GM12878 (cell line): Measurements from ENCODE around the gene IMMT. TPM values are rescaled to one million over a fixed set of nuclear protein-coding genes. Genes with fewer than 3 reads are reported as not detected.

Source experiments
- CBX5 ChIP-seq: sonication (generic); IDR thresholded peaks from 2 replicates; pipeline ENCODE4 v1.6.1; 2016; ENCODE audit warnings: low read depth, moderate library complexity, mild to moderate bottlenecking, inconsistent platforms
- DPF2 ChIP-seq: fragments of 450-650 bp; IDR thresholded peaks from 2 replicates; pipeline ENCODE4 v1.6.1; 2017; ENCODE audit warnings: mild to moderate bottlenecking
- ESRRA ChIP-seq: IDR thresholded peaks from 2 replicates; pipeline ENCODE4 v1.6.1; 2012; ENCODE audit warnings: mild to moderate bottlenecking, low read length, improper control_type of control experiment
- FOS ChIP-seq: IDR thresholded peaks from 3 replicates; pipeline ENCODE4 v1.6.1; 2011; ENCODE audit warnings: borderline replicate concordance; ENCODE audit not compliant: insufficient read length; ENCODE audit errors: extremely low read depth
- HDAC6 ChIP-seq: fragments of 200-600 bp; sonication (generic); IDR thresholded peaks from one replicate; pipeline ENCODE4 v1.8.0; 2017; ENCODE audit warnings: antibody characterized with exemption; ENCODE audit not compliant: unreplicated experiment
- JUNB ChIP-seq: IDR thresholded peaks from 2 replicates; pipeline ENCODE4 v1.6.1; 2016; ENCODE audit warnings: antibody characterized with exemption, mild to moderate bottlenecking
- MTA3 ChIP-seq: IDR thresholded peaks from 2 replicates; pipeline ENCODE4 v1.6.1; 2012; ENCODE audit warnings: low read length, inconsistent platforms, borderline replicate concordance
- POLR2A ChIP-seq: IDR thresholded peaks from 2 replicates; pipeline ENCODE4 v1.6.1; 2011; ENCODE audit warnings: low read depth, mild to moderate bottlenecking, low read length
- POLR2AphosphoS2 ChIP-seq: IDR thresholded peaks from 2 replicates; pipeline ENCODE4 v1.6.1; 2011; ENCODE audit warnings: low read depth, mild to moderate bottlenecking, low read length, improper control_type of control experiment, moderate library complexity
- RELA ChIP-seq: fragments of 450-650 bp; IDR thresholded peaks from 2 replicates; pipeline ENCODE4 v1.8.0; 2014; ENCODE audit warnings: borderline replicate concordance; ENCODE audit not compliant: partially characterized antibody
- SMC3 ChIP-seq: IDR thresholded peaks from 2 replicates; pipeline ENCODE4 v1.6.1; 2011; ENCODE audit warnings: low read length, improper control_type of control experiment, borderline replicate concordance
- SRF ChIP-seq, 2 experiments: IDR thresholded peaks; 2 replicates each; pipeline ENCODE4 v1.6.1; 2011; ENCODE audit warnings: low read depth in 2 of 2, low read length in 2 of 2, mild to moderate bottlenecking in 1 of 2, moderate library complexity in 1 of 2
- SUZ12 ChIP-seq: fragments of 200-600 bp; sonication (generic); IDR thresholded peaks from one replicate; pipeline ENCODE4 v1.6.1; 2018; ENCODE audit warnings: antibody characterized with exemption, mild to moderate bottlenecking; ENCODE audit not compliant: unreplicated experiment
- TAF1 ChIP-seq: IDR thresholded peaks from 2 replicates; pipeline ENCODE4 v1.6.1; 2011; ENCODE audit warnings: mild to moderate bottlenecking, low read depth, low read length, borderline replicate concordance
- TBL1XR1 ChIP-seq: IDR thresholded peaks from 2 replicates; pipeline ENCODE4 v1.6.1; 2012; ENCODE audit warnings: low read depth, low read length, improper control_type of control experiment
- TCF3 ChIP-seq: IDR thresholded peaks from 2 replicates; pipeline ENCODE4 v1.6.1; 2012; ENCODE audit warnings: low read depth, mild to moderate bottlenecking, low read length, borderline replicate concordance; ENCODE audit not compliant: insufficient read depth
- YY1 ChIP-seq: IDR thresholded peaks from 2 replicates; pipeline ENCODE4 v1.6.1; 2011; ENCODE audit warnings: low read depth, mild to moderate bottlenecking, low read length
- ZNF384 ChIP-seq: IDR thresholded peaks from 2 replicates; pipeline ENCODE4 v1.6.1; 2012; ENCODE audit warnings: low read depth, mild to moderate bottlenecking, low read length, improper control_type of control experiment, borderline replicate concordance
- polyA plus RNA-seq, 11 experiments: library from polyadenylated mRNA; depleted of rRNA in 4 of 11; unstranded in 6 of 11; stranded (reverse) in 5 of 11; fragments of >200 nt; fragmentation: Nextera tagmentation in 4 of 11; fragmentation: Illumina TruSeq in 1 of 11; extraction: Ambion mirVana in 4 of 11; extraction: Trizol in 1 of 11; gene quantifications; 1 replicate in 1 of 11; 2 replicates in 10 of 11; pipeline versions ENCODE4 v1.2.1 to v1.2.3, GENCODE V29; 2011 to 2016; ENCODE audit warnings: inconsistent platforms in 2 of 11, missing spikeins in 2 of 11, low read depth in 1 of 11
- total RNA-seq, 4 experiments: library from RNA; depleted of rRNA in 3 of 4; stranded (reverse); fragments of >200 nt in 3 of 4; fragmentation: Illumina TruSeq in 1 of 4; extraction: Trizol in 1 of 4; gene quantifications; 2 replicates each; pipeline versions ENCODE4 v1.2.1 to v1.2.3, GENCODE V29; 2013 to 2021
- TF ChIP-seq, protein P1 (sequence below): fragments of 450-650 bp; formaldehyde crosslinking; IDR thresholded peaks from 2 replicates; pipeline ENCODE4 v1.4.0; 2022; ENCODE audit warnings: mild to moderate bottlenecking, moderate library complexity
- TF ChIP-seq, protein P2 (sequence below): fragments of 450-650 bp; IDR thresholded peaks from 2 replicates; pipeline ENCODE4 v1.6.1; 2017; ENCODE audit warnings: low read depth, mild to moderate bottlenecking, moderate library complexity
- TF ChIP-seq, protein P3 (sequence below): IDR thresholded peaks from 2 replicates; pipeline ENCODE4 v1.6.1; 2011; ENCODE audit warnings: borderline replicate concordance, low read depth, mild to moderate bottlenecking, moderate library complexity, low read length; ENCODE audit not compliant: insufficient read depth, poor library complexity, severe bottlenecking
- TF ChIP-seq, protein P4 (sequence below): fragments of 450-650 bp; conservative IDR thresholded peaks from 2 replicates; pipeline ENCODE4 v1.6.1; 2017; ENCODE audit warnings: mild to moderate bottlenecking, moderate library complexity

IMMT gene
- total and polyA plus RNA-seq, 10 of the 15 experiments (the other 5 are each of a cell fraction or from before 2014, with no cell fraction given) = 78.4 to 149 (median 98.7) TPM

DNA sequence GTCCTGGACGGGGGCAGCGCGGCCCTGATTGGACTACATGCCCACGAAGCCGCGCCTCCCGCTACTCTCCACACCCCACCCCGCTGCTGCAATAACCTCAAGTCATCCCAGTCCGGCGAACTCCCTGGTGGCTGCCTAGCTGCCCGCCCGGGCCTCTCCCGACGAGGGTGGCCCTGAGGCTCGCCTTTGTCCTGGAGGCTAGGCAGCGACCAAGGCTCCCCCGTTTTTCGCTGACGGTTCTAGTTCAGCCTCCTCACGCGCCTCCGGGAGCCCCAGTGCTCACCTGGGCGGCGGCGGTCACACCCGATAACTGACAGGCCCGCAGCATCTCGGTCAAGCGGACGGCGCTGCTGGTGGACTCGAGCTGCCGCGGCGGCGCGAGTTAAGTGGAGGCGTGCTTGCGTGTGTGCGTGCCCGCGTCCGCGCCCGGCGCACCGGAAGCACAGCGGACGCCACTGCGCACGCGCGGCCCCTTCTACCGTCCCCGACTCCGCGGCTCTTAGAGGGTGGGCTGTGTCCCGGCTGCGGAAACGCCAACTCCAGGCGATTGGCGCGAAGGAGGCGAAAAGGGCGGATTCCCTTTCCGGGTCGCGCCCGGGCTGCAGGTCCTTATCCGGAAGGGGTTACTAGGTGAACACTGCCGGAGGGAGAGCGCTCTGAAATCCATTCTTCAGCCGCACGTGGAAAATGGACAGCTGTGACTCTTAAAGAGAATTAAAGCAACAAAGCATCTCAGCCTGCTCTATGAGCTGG is at the start of gene IMMT (continued):
- no peak for TF ChIP-seq MTA3
- TF ChIP-seq, protein P1, sequence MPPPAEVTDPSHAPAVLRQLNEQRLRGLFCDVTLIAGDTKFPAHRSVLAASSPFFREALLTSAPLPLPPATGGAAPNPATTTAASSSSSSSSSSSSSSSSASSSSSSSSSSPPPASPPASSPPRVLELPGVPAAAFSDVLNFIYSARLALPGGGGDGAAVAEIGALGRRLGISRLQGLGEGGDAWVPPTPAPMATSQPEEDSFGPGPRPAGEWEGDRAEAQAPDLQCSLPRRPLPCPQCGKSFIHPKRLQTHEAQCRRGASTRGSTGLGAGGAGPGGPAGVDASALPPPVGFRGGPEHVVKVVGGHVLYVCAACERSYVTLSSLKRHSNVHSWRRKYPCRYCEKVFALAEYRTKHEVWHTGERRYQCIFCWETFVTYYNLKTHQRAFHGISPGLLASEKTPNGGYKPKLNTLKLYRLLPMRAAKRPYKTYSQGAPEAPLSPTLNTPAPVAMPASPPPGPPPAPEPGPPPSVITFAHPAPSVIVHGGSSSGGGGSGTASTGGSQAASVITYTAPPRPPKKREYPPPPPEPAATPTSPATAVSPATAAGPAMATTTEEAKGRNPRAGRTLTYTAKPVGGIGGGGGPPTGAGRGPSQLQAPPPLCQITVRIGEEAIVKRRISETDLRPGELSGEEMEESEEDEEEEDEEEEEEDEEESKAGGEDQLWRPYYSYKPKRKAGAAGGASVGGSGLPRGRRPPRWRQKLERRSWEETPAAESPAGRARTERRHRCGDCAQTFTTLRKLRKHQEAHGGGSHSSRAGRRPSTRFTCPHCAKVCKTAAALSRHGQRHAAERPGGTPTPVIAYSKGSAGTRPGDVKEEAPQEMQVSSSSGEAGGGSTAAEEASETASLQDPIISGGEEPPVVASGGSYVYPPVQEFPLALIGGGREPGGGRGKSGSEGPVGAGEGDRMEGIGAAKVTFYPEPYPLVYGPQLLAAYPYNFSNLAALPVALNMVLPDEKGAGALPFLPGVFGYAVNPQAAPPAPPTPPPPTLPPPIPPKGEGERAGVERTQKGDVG (CRISPR knock-in tag) = no peak
- no peak for TF ChIP-seq SUZ12
- TF ChIP-seq ZNF384 = no peak
- peak; percentile 86; the same call in 1 of the 2 replicates for TF ChIP-seq POLR2AphosphoS2
- TF ChIP-seq, protein P2, sequence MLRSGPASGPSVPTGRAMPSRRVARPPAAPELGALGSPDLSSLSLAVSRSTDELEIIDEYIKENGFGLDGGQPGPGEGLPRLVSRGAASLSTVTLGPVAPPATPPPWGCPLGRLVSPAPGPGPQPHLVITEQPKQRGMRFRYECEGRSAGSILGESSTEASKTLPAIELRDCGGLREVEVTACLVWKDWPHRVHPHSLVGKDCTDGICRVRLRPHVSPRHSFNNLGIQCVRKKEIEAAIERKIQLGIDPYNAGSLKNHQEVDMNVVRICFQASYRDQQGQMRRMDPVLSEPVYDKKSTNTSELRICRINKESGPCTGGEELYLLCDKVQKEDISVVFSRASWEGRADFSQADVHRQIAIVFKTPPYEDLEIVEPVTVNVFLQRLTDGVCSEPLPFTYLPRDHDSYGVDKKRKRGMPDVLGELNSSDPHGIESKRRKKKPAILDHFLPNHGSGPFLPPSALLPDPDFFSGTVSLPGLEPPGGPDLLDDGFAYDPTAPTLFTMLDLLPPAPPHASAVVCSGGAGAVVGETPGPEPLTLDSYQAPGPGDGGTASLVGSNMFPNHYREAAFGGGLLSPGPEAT = peak; percentile 64; the same call in 1 of the 2 replicates
- TF ChIP-seq TAF1 = peak; percentile 61; the same call in 1 of the 2 replicates
- TF ChIP-seq TBL1XR1 = no peak
- no peak for TF ChIP-seq SRF (IDR thresholded peaks at IDR 0.05; ENCODE audit: low read depth in 2 of 2, low read length in 2 of 2)
- TF ChIP-seq JUNB = no peak
- TF ChIP-seq YY1 = peak; percentile 27; the same call in 1 of the 2 replicates
- TF ChIP-seq POLR2A = peak; percentile 93
- TF ChIP-seq RELA = no peak
- TF ChIP-seq HDAC6 = no peak
- TF ChIP-seq DPF2 = peak; percentile 92
- TF ChIP-seq, protein P3, sequence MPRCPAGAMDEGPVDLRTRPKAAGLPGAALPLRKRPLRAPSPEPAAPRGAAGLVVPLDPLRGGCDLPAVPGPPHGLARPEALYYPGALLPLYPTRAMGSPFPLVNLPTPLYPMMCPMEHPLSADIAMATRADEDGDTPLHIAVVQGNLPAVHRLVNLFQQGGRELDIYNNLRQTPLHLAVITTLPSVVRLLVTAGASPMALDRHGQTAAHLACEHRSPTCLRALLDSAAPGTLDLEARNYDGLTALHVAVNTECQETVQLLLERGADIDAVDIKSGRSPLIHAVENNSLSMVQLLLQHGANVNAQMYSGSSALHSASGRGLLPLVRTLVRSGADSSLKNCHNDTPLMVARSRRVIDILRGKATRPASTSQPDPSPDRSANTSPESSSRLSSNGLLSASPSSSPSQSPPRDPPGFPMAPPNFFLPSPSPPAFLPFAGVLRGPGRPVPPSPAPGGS = no peak
- TF ChIP-seq SMC3 = no peak
- TF ChIP-seq CBX5 = 0 out of 2 replicates have a peak, but pooled peaks have one; percentile 24
- TF ChIP-seq TCF3 = 0 out of 2 replicates have a peak, but pooled peaks have one; percentile 58
- TF ChIP-seq FOS = peak; percentile 21
- TF ChIP-seq, protein P4, sequence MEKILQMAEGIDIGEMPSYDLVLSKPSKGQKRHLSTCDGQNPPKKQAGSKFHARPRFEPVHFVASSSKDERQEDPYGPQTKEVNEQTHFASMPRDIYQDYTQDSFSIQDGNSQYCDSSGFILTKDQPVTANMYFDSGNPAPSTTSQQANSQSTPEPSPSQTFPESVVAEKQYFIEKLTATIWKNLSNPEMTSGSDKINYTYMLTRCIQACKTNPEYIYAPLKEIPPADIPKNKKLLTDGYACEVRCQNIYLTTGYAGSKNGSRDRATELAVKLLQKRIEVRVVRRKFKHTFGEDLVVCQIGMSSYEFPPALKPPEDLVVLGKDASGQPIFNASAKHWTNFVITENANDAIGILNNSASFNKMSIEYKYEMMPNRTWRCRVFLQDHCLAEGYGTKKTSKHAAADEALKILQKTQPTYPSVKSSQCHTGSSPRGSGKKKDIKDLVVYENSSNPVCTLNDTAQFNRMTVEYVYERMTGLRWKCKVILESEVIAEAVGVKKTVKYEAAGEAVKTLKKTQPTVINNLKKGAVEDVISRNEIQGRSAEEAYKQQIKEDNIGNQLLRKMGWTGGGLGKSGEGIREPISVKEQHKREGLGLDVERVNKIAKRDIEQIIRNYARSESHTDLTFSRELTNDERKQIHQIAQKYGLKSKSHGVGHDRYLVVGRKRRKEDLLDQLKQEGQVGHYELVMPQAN = peak; percentile 92
- TF ChIP-seq ESRRA = no peak
